Astrocyte of the spinal cord (primary cell): Measurements from ENCODE around the gene PCIF1.

ENCODE experiments used
- DNase-seq: peaks from one replicate; pipeline ENCODE4 v3.0.0; 2011; ENCODE audit warnings: low read depth, low spot score
- H3K4me3 ChIP-seq: 2 replicates; pipeline ENCODE4 v1.5.1; 2011; ENCODE audit warnings: low read depth, mild to moderate bottlenecking, low read length, moderate library complexity
- CTCF ChIP-seq: IDR thresholded peaks from 2 replicates; pipeline ENCODE4 v1.5.1; 2012; ENCODE audit warnings: low read depth, mild to moderate bottlenecking, low read length, inconsistent platforms
- in situ Hi-C: cut with HindIII; loops from 2 replicates; pipeline ENCODE4 v1.10.0; 2017; ENCODE audit warnings: low sequenced_read_pairs

The PCIF1 gene

GRCh38 chr20:45909817-45910669, 24.4 kb upstream of the PCIF1 start:
- no peak for TF ChIP-seq CTCF
- peak overlapping the region; percentile 29 for H3K4me3 ChIP-seq
- no peak for DNase-seq
- in situ Hi-C loops = no loop called here

GRCh38 chr20:45910670-45911485, 23.6 kb upstream of the PCIF1 start:
- TF ChIP-seq CTCF = no peak
- DNase-seq = peak; percentile 100
- in situ Hi-C loops = no loop called here
- H3K4me3 ChIP-seq = peak overlapping the region; percentile 56

- in situ Hi-C loops = no loop called here
- no peak for TF ChIP-seq CTCF
- DNase-seq = peak; percentile 75
- H3K4me3 ChIP-seq = peak within 1 kb of the TSS; percentile 56
Measured at GRCh38 chr20:45911486-45912343, 22.8 kb upstream of the PCIF1 start, which contains the start of gene PLTP. TSS of gene PLTP (minus strand) at chr20:45912155. CDS start at chr20:45911452, 703 bp downstream.

DNA sequence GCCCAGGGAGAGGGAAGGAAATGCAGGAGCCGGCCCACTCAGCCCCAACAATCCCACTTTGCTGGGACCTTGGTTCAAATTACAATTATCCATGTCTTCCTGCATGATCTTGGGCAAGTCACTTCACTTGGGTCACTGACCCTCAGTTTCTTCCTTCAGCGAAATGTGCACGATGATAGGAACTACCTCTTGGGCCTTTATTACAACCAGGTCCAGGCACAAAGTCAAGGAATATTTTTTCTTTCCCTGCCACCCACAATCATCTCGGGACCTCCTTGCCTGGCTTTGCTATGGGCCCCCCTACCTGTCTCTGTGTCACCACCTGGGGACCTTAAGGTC, 22.2 kb upstream of the PCIF1 start:
- in situ Hi-C loops = no loop called here
- no peak for DNase-seq
- no peak for TF ChIP-seq CTCF
- peak overlapping the region; percentile 56 for H3K4me3 ChIP-seq

- H3K4me3 ChIP-seq = no peak overlapping the region
- no peak for TF ChIP-seq CTCF
- in situ Hi-C loops = no loop called here
- no peak for DNase-seq
Measured at GRCh38 chr20:45913116-45913515, 21.4 kb upstream of the PCIF1 start.

DNA sequence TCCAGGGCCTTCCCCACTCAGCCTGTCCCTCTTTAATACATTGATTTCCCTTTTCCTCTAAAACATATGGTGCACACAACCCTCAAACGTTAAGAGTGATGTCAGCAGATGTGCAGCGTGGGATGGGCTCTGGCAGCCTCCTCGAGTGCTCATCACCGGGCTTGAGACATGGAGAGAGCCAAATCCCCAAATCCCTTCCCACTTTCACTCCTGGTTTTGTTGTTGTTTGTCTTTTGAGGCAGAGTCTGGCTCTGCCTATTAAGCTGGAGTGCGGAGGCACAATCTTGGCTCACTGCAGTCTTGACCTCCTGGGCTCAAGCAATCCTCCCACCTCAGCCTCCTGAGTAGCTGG, 16.7 kb upstream of the PCIF1 start:
- no peak for DNase-seq
- H3K4me3 ChIP-seq = no peak overlapping the region
- in situ Hi-C loops = no loop called here
- no peak for TF ChIP-seq CTCF
